GM19099 (cell line): ENCODE results near the gene ADCY2.

Source experiments
- POLR2A ChIP-seq: IDR thresholded peaks from 3 replicates; pipeline ENCODE4 v1.6.1; 2011; ENCODE audit warnings: low read depth; ENCODE audit not compliant: insufficient read length; ENCODE audit errors: extremely low read depth

Gene ADCY2

DNA sequence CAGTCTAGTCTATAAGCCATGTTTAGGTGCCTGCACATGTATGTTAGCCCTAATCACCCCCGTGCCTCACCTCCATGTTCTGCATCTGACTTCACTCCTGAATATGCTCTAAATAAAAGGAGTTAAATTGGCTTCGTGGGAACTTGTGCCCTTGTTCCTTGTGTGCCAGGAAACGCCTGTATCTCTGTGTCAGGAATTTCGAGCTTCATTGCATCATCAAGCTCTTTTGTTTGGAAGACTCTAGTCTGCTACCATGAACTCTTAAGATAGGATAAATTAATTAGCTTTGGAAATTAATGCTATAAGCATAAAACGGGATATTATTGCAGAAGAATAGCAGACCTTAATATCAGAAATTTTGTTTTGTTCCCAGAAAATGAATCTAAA, 99.2 kb downstream of the ADCY2 start:
- TF ChIP-seq POLR2A: no peak

GRCh38 chr5:7500256-7500655, 104.3 kb downstream of the ADCY2 start:
- TF ChIP-seq POLR2A: no peak

- TF ChIP-seq POLR2A: no peak
Measured at GRCh38 chr5:7501061-7501460, 105.1 kb downstream of the ADCY2 start.

DNA sequence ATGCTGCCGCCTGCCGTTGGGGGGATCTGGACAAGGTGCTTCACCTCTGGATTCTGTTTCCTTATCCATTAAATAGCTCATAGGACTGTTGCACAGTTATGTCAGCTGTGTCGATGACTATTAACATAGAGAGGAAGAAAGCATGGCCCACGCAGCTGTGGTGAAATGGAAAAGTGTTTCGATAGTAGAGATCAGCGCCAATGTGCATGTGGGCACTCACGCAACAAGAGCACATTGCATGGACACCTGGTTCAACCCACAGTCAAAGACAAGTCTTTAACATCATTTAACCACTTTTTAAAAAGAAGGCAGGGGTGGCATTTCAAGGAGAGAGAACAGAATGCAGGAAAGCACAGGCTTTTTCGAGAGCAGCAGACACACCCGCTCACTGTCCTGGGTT, 107.6 kb downstream of the ADCY2 start:
- no peak for TF ChIP-seq POLR2A

DNA sequence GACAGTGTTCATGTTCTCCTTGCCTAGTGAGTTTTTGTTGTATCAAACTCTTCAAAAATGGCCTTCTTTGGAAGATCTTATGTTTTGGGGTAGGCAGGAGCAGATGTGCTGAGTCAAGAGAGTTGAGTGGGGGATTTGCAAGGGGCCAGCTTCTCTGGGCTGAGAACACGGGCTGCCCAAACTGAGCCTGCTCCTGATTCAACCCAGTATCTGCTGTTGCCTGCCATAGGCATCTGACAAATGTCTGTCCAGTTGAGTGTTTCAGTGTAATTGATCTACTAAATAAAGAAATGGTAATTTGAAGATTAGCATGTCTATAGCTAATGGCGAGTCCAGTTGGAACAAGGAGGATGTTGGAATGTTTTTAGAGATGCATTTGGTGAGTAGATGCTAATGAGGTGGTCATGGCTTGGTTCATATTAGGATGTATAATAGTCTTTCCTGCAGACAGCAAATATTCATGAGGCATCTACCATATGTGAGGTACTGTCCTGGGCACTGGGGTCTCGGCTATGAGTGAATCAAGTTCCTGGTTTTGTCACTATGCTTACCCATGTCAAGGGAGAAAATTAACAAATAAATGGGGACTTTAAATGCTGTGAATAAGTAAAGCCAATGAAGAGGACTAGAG, 119.5 kb downstream of the ADCY2 start:
- no peak for TF ChIP-seq POLR2A

DNA sequence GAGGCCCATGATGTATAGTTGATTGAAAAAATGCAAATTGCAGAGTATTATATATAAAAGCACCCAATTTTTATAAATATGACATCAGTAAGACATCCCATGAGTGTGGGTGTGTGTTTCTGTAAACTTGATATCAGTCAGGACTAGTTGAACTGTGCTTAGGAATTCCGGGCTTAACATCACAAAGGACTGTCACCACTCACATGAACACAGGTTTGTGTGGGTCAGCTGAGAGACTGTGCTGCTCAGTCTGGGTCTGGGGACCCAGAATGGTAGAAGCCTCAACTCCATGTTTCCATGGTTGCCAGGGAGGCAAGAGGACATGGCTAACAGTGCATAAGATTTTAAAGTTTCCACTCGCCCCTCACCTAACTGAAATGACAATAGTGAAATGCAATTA, 120.3 kb downstream of the ADCY2 start:
- TF ChIP-seq POLR2A: no peak

DNA sequence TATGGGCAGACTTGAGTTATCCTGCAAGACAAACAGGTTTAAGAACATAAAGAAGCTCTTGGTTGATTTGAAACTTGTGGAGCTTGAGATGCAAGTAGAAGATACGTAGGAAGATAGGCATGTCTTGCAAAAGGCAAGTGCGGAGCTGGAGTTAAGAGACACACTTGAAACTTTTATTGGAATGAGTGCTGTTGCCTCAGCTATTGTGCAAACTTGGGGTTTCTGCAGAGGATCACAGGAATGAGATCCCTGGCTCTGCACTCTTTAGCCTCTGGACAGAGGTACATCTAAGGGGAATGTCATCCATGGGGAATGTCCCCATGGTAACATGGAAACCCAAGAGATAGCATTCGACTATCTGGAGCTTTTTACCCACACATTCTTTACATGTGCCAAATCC, 121.1 kb downstream of the ADCY2 start:
- no peak for TF ChIP-seq POLR2A

GRCh38 chr5:7518947-7519560, 123.1 kb downstream of the ADCY2 start:
- TF ChIP-seq POLR2A: no peak

DNA sequence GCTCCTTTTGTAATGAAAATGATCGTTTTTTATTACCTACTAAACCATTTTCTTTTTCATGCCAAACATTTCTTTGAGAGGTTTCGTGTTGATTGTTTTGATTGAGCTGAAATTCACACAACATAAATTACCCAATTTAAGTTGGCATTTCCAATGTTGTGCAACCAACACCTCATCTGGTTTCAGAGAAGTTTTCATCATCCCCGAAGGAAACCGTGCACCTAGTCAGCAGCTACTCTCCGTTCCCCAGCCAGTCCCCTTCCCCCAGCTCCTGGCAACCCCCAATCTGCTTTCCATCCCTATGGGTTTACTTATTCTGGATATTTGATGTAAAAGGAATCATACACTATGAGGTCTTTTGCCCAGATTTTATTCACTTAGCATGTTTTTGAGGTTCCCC, 123.6 kb downstream of the ADCY2 start:
- no peak for TF ChIP-seq POLR2A

GRCh38 chr5:7529880-7530279, 133.9 kb downstream of the ADCY2 start:
- no peak for TF ChIP-seq POLR2A

DNA sequence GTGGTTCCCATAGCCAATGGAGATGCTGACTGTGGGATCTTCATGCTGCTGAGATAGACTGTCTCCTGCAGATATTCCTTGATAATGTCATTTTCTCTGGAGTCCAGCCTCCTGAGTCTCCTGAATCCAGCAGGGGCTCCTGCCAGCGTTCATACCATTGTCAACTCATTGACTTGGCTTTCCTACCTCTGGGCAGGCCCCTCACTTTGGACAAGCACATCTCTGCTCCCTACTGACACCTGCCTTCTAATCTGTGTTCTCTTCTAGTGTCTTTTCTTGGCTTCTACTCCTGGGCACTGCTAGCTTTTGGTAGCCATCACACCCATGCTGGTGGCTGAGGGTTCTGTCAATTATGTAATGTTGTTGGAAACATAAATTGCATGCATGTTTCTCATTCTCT, 138.0 kb downstream of the ADCY2 start:
- no peak for TF ChIP-seq POLR2A

DNA sequence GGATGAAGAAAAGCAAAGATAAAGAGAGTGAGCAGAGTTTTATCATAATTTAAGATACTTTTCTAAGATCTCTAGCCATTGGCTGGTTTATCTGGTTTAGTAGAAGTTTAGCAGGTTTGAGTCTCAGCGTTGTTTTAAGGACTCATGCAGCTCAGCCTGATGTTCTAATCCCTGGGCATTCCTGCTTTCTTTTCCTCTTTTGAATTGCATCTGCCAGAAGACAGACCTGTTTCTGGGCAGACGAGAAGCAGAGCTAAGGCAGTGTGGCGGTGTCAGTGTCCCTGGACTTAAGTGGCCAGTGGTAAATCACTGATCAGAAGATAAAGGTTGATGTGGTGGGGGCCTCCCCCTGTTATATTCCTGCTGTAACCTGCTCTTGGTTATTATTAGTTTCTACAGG, 138.6 kb downstream of the ADCY2 start:
- no peak for TF ChIP-seq POLR2A

DNA sequence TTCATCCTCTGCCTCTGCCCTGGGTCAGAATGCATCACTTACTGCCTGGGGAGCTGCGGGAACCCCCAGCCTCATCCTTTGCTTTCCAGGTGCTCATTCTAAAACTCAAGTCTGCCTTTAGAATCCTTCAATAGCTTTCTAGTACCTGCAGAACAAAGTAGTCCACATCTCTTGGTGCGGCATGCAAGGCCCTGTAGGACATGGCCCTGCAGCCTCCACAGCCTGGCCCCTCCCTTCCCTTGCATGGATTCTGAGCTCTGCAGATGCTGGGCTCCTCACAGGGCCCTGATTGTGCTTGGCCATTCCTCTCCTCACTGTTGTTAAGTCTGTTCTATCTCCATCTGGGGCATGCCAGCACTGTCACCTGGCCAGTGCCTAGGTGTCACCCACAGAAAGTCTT, 141.6 kb downstream of the ADCY2 start:
- no peak for TF ChIP-seq POLR2A

DNA sequence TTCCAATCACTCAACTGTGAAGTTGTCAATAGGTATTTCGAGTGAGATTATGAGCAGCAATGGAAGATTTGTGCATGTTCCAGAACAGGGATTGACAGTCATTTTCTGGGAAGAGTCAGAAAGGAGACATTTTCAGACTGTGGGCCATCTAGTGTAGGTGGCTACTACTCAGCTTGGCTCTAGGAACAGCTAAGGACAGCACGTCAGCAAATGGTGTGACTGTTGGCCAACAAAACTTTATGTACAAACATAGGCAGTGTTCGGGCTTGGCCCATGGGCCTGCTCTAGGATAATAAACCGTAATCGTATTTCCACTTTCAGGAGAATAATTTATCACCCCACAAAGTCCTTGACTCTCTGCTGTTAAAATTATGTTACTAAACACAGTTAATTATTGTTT, 143.6 kb downstream of the ADCY2 start:
- no peak for TF ChIP-seq POLR2A

GRCh38 chr5:7540736-7541485, 145.0 kb downstream of the ADCY2 start:
- TF ChIP-seq POLR2A: no peak

DNA sequence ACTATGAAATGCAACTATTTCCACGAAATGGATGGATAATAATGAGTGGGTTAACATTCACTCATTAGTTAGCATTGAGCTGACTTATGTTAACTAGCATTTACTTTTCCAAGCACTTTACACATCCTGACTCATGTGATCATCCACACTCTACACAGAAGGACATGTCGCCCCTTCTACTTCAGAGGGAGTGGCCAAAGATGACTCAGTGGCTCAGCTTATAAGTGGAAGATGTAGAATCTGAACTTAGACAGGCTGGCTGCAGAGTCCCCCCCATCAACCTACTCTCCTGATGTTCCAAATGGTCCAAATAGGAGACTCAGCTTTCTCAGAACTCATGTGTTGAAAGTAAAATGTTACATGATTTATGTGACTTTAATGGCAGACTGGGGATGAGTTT, 146.0 kb downstream of the ADCY2 start:
- TF ChIP-seq POLR2A: no peak
